ENCODE results near the gene CYP1B1. TPM values are rescaled to one million over a fixed set of nuclear protein-coding genes. Genes with fewer than 3 reads are reported as not detected.
A peak's percentile ranks its signal among the peaks of the same experiment; 100 is the strongest.

Gene CYP1B1
- polyA plus RNA-seq, 3 donors, result 63.2 to 250 (median 162) TPM

- DNase-seq, result peak in 2 of 3 donors; percentile 33 to 49
- peaks cover 40% of the 10 kb centered on the region for H3K4me1 Mint-ChIP-seq
- 0% methylated on average over 4 of the region's 11 CpGs for WGBS (ENCODE audit: insufficient coverage)
- Histone ChIP-seq H3K4me1 (ENCODE audit: control insufficient read depth in 1 of 2, insufficient read depth in 2 of 2, low read length in 2 of 2) (peaks cover 31 to 39% of the 10 kb centered on the region in 2 donors), H3K4me3 (replicated peaks in 1 of 3; ENCODE audit: low read depth in 2 of 3, low read length in 3 of 3) (peak overlapping the region; percentile 38 to 83 (median 74)), H3K79me2 (ENCODE audit: insufficient read depth, low read length) (no peaks in the 10 kb centered on the region), H2AFZ (ENCODE audit: insufficient read depth, low read depth, low read length, poor library complexity, severe bottlenecking) (peak overlapping the region; percentile 56), H3K9me3 (replicated peaks in 1 of 2; ENCODE audit: control insufficient read depth in 1 of 2, insufficient read depth in 1 of 2, low read length in 2 of 2) (no peaks in the 10 kb centered on the region), H3K27me3 (ENCODE audit: control insufficient read depth in 2 of 2, insufficient read depth in 2 of 2, low read length in 2 of 2) (peaks cover 16 to 29% of the 10 kb centered on the region in 2 donors), H3K27ac (ENCODE audit: low read depth in 1 of 2, low read length in 2 of 2) (peak overlapping the region; percentile 17 to 71), H3K36me3 (replicated peaks in 1 of 2; ENCODE audit: control insufficient read depth in 1 of 2, insufficient read depth in 2 of 2, low read length in 2 of 2) (no peaks in the 10 kb centered on the region), H3K4me2 (replicated peaks; ENCODE audit: extremely low read depth, low read length, poor library complexity, severe bottlenecking) (peak overlapping the region; percentile 83), H4K20me1 (ENCODE audit: insufficient read depth, low read length) (no peaks in the 10 kb centered on the region), H3K9ac (ENCODE audit: insufficient read depth, low read length, poor library complexity, severe bottlenecking) (peak overlapping the region; percentile 15)
- peaks cover 15 to 26% of the 10 kb centered on the region in 2 donors for H3K36me3 Mint-ChIP-seq
- intact Hi-C loops (cut with micrococcal nuclease), result no loop called here
- no peak for TF ChIP-seq CTCF (IDR thresholded peaks at IDR 0.05)
- H3K9me3 Mint-ChIP-seq, result peaks cover 0 to 11% (median 6%) of the 10 kb centered on the region in 7 donors
- peaks cover 38 to 61% (median 56%) of the 10 kb centered on the region in 3 donors for H3K27me3 Mint-ChIP-seq (ENCODE audit: low read depth in 3 of 3)
- peak overlapping the region; percentile 36 to 81 (median 63) for H3K27ac Mint-ChIP-seq
- peak overlapping the region; percentile 75 to 90 for H3K4me3 Mint-ChIP-seq
These were observed 22.6 kb upstream of the CYP1B1 start for GRCh38 chr2:38098421-38099098.

GRCh38 chr2:38097988-38098385, 22.0 kb upstream of the CYP1B1 start:
- Histone ChIP-seq H3K9me3 (replicated peaks in 1 of 2; ENCODE audit: control insufficient read depth in 1 of 2, insufficient read depth in 1 of 2, low read length in 2 of 2) (no peaks in the 10 kb centered on the region), H3K36me3 (replicated peaks in 1 of 2; ENCODE audit: control insufficient read depth in 1 of 2, insufficient read depth in 2 of 2, low read length in 2 of 2) (no peaks in the 10 kb centered on the region), H3K4me2 (replicated peaks; ENCODE audit: extremely low read depth, low read length, poor library complexity, severe bottlenecking) (peak overlapping the region; percentile 83), H3K4me1 (ENCODE audit: control insufficient read depth in 1 of 2, insufficient read depth in 2 of 2, low read length in 2 of 2) (peaks cover 33 to 44% of the 10 kb centered on the region in 2 donors), H2AFZ (ENCODE audit: insufficient read depth, low read depth, low read length, poor library complexity, severe bottlenecking) (peak overlapping the region; percentile 56), H3K79me2 (ENCODE audit: insufficient read depth, low read length) (no peaks in the 10 kb centered on the region), H4K20me1 (ENCODE audit: insufficient read depth, low read length) (no peaks in the 10 kb centered on the region), H3K27me3 (ENCODE audit: control insufficient read depth in 2 of 2, insufficient read depth in 2 of 2, low read length in 2 of 2) (peaks cover 16 to 29% of the 10 kb centered on the region in 2 donors), H3K4me3 (replicated peaks in 1 of 3; ENCODE audit: low read depth in 2 of 3, low read length in 3 of 3) (peak overlapping the region in 1 of 3 experiments; percentile 74), H3K27ac (ENCODE audit: low read depth in 1 of 2, low read length in 2 of 2) (peak overlapping the region in 1 of 2 donors; percentile 71), H3K9ac (ENCODE audit: insufficient read depth, low read length, poor library complexity, severe bottlenecking) (no peak overlapping the region)
- H3K4me3 Mint-ChIP-seq, result peak overlapping the region; percentile 75 to 90
- H3K27ac Mint-ChIP-seq, result peak overlapping the region in 6 of 7 donors; percentile 36 to 81 (median 64)
- peaks cover 38 to 61% (median 56%) of the 10 kb centered on the region in 3 donors for H3K27me3 Mint-ChIP-seq (ENCODE audit: low read depth in 3 of 3)
- peaks cover 43% of the 10 kb centered on the region for H3K4me1 Mint-ChIP-seq
- peaks cover 15 to 26% of the 10 kb centered on the region in 2 donors for H3K36me3 Mint-ChIP-seq
- WGBS (ENCODE audit: insufficient coverage), result no CpG with 5 or more reads among the region's 4 CpGs
- TF ChIP-seq CTCF (IDR thresholded peaks at IDR 0.05), result no peak
- H3K9me3 Mint-ChIP-seq, result peaks cover 0 to 10% (median 6%) of the 10 kb centered on the region in 7 donors
- intact Hi-C loops (cut with micrococcal nuclease), result no loop called here
- no peak for DNase-seq
